Parathyroid adenoma (tissue), 2 donors: ENCODE results near the gene MTA1.

ENCODE experiments used
- H2AFZ ChIP-seq: fragments of 300-600 bp; sonication (generic); one replicate; pipeline ENCODE4 v1.7.0; 2017; ENCODE audit warnings: antibody characterized with exemption, mild to moderate bottlenecking
- H3K27ac ChIP-seq: fragments of 300-600 bp; sonication (generic); one replicate; pipeline ENCODE4 v1.7.0; 2017
- H3K27me3 ChIP-seq: fragments of 300-600 bp; sonication (generic); one replicate; pipeline ENCODE4 v1.7.0; 2017; ENCODE audit warnings: low read length; ENCODE audit not compliant: control insufficient read depth, insufficient read depth
- H3K36me3 ChIP-seq: fragments of 300-600 bp; sonication (generic); one replicate; pipeline ENCODE4 v1.7.0; 2017; ENCODE audit warnings: low read length; ENCODE audit not compliant: control insufficient read depth, insufficient read depth
- H3K4me1 ChIP-seq: fragments of 300-600 bp; sonication (generic); one replicate; pipeline ENCODE4 v1.7.0; 2017; ENCODE audit warnings: control low read depth
- H3K4me2 ChIP-seq: fragments of 300-600 bp; sonication (generic); one replicate; pipeline ENCODE4 v1.7.0; 2017; ENCODE audit warnings: low read length
- H3K4me3 ChIP-seq: fragments of 300-600 bp; sonication (generic); one replicate; pipeline ENCODE4 v1.7.0; 2017; ENCODE audit warnings: low read depth, low read length
- H3K79me2 ChIP-seq: fragments of 300-600 bp; sonication (generic); one replicate; pipeline ENCODE4 v1.7.0; 2017; ENCODE audit warnings: control low read depth
- H3K9ac ChIP-seq: fragments of 300-600 bp; sonication (generic); one replicate; pipeline ENCODE4 v1.7.0; 2017; ENCODE audit warnings: mild to moderate bottlenecking
- H3K9me3 ChIP-seq: fragments of 300-600 bp; sonication (generic); one replicate; pipeline ENCODE4 v1.7.0; 2017; ENCODE audit warnings: low read length; ENCODE audit not compliant: control insufficient read depth
- CTCF ChIP-seq: fragments of 300-600 bp; sonication (generic); IDR thresholded peaks from one replicate; pipeline ENCODE4 v1.7.0; 2017; ENCODE audit warnings: antibody characterized with exemption, mild to moderate bottlenecking
- donor health status: primary hyperparathyroidism.

The MTA1 gene

GRCh38 chr14:105491366-105491973, 71.8 kb downstream of the MTA1 start:
- H2AFZ ChIP-seq: peak overlapping the region; percentile 91
- no peak for TF ChIP-seq CTCF
- H3K4me2 ChIP-seq: peak overlapping the region; percentile 60
- peak overlapping the region; percentile 47 for H3K4me3 ChIP-seq
- H3K79me2 ChIP-seq: no peaks in the 10 kb centered on the region
- H3K9ac ChIP-seq: no peak overlapping the region
- H3K36me3 ChIP-seq: no peaks in the 10 kb centered on the region
- peaks cover 5% of the 10 kb centered on the region for H3K4me1 ChIP-seq
- H3K27me3 ChIP-seq: peaks cover 7% of the 10 kb centered on the region
- H3K9me3 ChIP-seq: no peaks in the 10 kb centered on the region
- peak overlapping the region; percentile 60 for H3K27ac ChIP-seq

- no peak overlapping the region for H3K4me3 ChIP-seq
- no peaks in the 10 kb centered on the region for H3K9me3 ChIP-seq
- H3K79me2 ChIP-seq: no peaks in the 10 kb centered on the region
- no peak overlapping the region for H3K4me2 ChIP-seq
- H2AFZ ChIP-seq: no peak overlapping the region
- H3K9ac ChIP-seq: no peak overlapping the region
- H3K36me3 ChIP-seq: no peaks in the 10 kb centered on the region
- peaks cover 3% of the 10 kb centered on the region for H3K27me3 ChIP-seq
- peaks cover 5% of the 10 kb centered on the region for H3K4me1 ChIP-seq
- H3K27ac ChIP-seq: no peak overlapping the region
- TF ChIP-seq CTCF: no peak
These were observed 72.7 kb downstream of the MTA1 start for GRCh38 chr14:105492031-105492970.

- Histone ChIP-seq H3K27me3 (no peaks in the 10 kb centered on the region), H3K4me3 (no peak overlapping the region), H3K9ac (no peak overlapping the region), H3K4me2 (no peak overlapping the region), H3K79me2 (no peaks in the 10 kb centered on the region), H3K4me1 (peaks cover 5% of the 10 kb centered on the region), H3K36me3 (no peaks in the 10 kb centered on the region), H3K27ac (no peak overlapping the region), H2AFZ (no peak overlapping the region), H3K9me3 (no peaks in the 10 kb centered on the region)
- TF ChIP-seq CTCF: no peak
These were observed 73.6 kb downstream of the MTA1 start for GRCh38 chr14:105492971-105493871.

GRCh38 chr14:105493921-105494605, 74.4 kb downstream of the MTA1 start:
- Histone ChIP-seq H3K4me3 (no peak overlapping the region), H2AFZ (no peak overlapping the region), H3K27me3 (no peaks in the 10 kb centered on the region), H3K4me1 (peaks cover 5% of the 10 kb centered on the region), H3K4me2 (no peak overlapping the region), H3K9me3 (no peaks in the 10 kb centered on the region), H3K9ac (no peak overlapping the region), H3K79me2 (no peaks in the 10 kb centered on the region), H3K27ac (no peak overlapping the region), H3K36me3 (no peaks in the 10 kb centered on the region)
- TF ChIP-seq CTCF: no peak
